H1 (cell line): Measurements from ENCODE around the gene AKR1C8. TPM values are rescaled to one million over a fixed set of nuclear protein-coding genes. Genes with fewer than 3 reads are reported as not detected.

Experiments used
- CTCF ChIA-PET: fragments of 300-600 bp; sonication (Branson Sonifier 250); formaldehyde crosslinking; loops from one replicate; lab custom pipeline; 2021; ENCODE audit not compliant: partially characterized antibody; lab: Charles Lee
- POLR2A ChIA-PET: fragments of 300-600 bp; sonication (Branson Sonifier 250); formaldehyde crosslinking; loops from one replicate; lab custom pipeline; 2021; ENCODE audit warnings: inconsistent platforms; ENCODE audit not compliant: partially characterized antibody; lab: Charles Lee
- DNase-seq, 2 experiments: peaks; one replicate each; pipeline versions ENCODE4 v3.0.0 to v3.0.0-alpha.2; 2010 to 2022; ENCODE audit warnings: low spot score in 2 of 2, low read depth in 1 of 2, mixed read lengths in 1 of 2
- FAIRE-seq: peaks from 2 replicates; lab custom pipeline; 2011; peaks lifted over from hg19 to GRCh38; lab: Jason Lieb, UNC
- H2AFZ ChIP-seq: 2 replicates; pipeline ENCODE4 v1.8.1; 2012; ENCODE audit warnings: low read length, inconsistent platforms
- H2AK5ac ChIP-seq: 2 replicates; pipeline ENCODE4 v1.6.1; 2013; ENCODE audit warnings: low read depth, low read length
- H2BK120ac ChIP-seq: replicated peaks from 2 replicates; pipeline ENCODE3; 2013; ENCODE audit warnings: low read depth, low read length, inconsistent platforms
- H2BK12ac ChIP-seq: 2 replicates; pipeline ENCODE4 v1.6.1; 2013; ENCODE audit warnings: low read depth, low read length
- H2BK15ac ChIP-seq: 2 replicates; pipeline ENCODE4 v1.6.1; 2013; ENCODE audit warnings: low read length
- H2BK20ac ChIP-seq: 2 replicates; pipeline ENCODE4 v1.6.1; 2013; ENCODE audit warnings: low read length
- H2BK5ac ChIP-seq: 2 replicates; pipeline ENCODE4 v1.6.1; 2013; ENCODE audit warnings: low read depth, low read length
- H3K14ac ChIP-seq: 2 replicates; pipeline ENCODE4 v1.6.1; 2013; ENCODE audit warnings: inconsistent platforms; ENCODE audit not compliant: insufficient read length
- H3K18ac ChIP-seq: 2 replicates; pipeline ENCODE4 v1.6.1; 2013; ENCODE audit warnings: low read length; ENCODE audit errors: extremely low read depth
- H3K23ac ChIP-seq: 2 replicates; pipeline ENCODE4 v1.6.1; 2013; ENCODE audit warnings: inconsistent platforms; ENCODE audit not compliant: insufficient read length
- H3K23me2 ChIP-seq: 2 replicates; pipeline ENCODE4 v1.6.1; 2013; ENCODE audit warnings: low read depth, low read length
- H3K27ac ChIP-seq: 2 replicates; pipeline ENCODE4 v1.6.1; 2011; ENCODE audit warnings: low read depth, low read length, inconsistent platforms
- H3K27me3 ChIP-seq, 4 experiments: replicated peaks in 1 of 4; 1 replicate in 1 of 4; 2 replicates in 3 of 4; pipeline versions ENCODE4 v1.6.1 to v1.8.1; 2011 to 2013; ENCODE audit warnings: low read length in 3 of 4, mild to moderate bottlenecking in 3 of 4, inconsistent platforms in 2 of 4, mixed read lengths in 2 of 4, moderate library complexity in 1 of 4; ENCODE audit not compliant: control insufficient read depth in 3 of 4, insufficient read depth in 3 of 4; ENCODE audit errors: extremely low read depth in 1 of 4
- H3K36me3 ChIP-seq, 4 experiments: 2 replicates each; pipeline versions ENCODE4 v1.6.1 to v1.8.1; 2011 to 2013; ENCODE audit warnings: mild to moderate bottlenecking in 4 of 4, low read length in 3 of 4, moderate library complexity in 2 of 4, control low read depth in 1 of 4, inconsistent platforms in 1 of 4; ENCODE audit not compliant: insufficient read depth in 4 of 4, control insufficient read depth in 2 of 4
- H3K4ac ChIP-seq: replicated peaks from 2 replicates; pipeline ENCODE3; 2013; ENCODE audit warnings: low read length, low read depth, mixed read lengths, inconsistent platforms; ENCODE audit not compliant: insufficient read length
- H3K4me1 ChIP-seq, 4 experiments: replicated peaks in 1 of 4; 1 replicate in 1 of 4; 2 replicates in 3 of 4; pipeline versions ENCODE4 v1.6.1 to v1.8.1; 2011 to 2013; ENCODE audit warnings: low read length in 3 of 4, inconsistent platforms in 2 of 4, mixed read lengths in 1 of 4; ENCODE audit not compliant: insufficient read depth in 4 of 4, control insufficient read depth in 3 of 4
- H3K4me2 ChIP-seq, 2 experiments: 2 replicates each; pipeline versions ENCODE4 v1.6.1 to v1.8.1; 2011 to 2013; ENCODE audit warnings: low read depth in 2 of 2, low read length in 2 of 2, control low read depth in 1 of 2, inconsistent platforms in 1 of 2, mild to moderate bottlenecking in 1 of 2; ENCODE audit not compliant: insufficient read depth in 1 of 2
- H3K4me3 ChIP-seq, 4 experiments: fragments of 200-600, 300-600 bp in 1 of 4; sonication (generic), shearing (Covaris generic), sonication (Bioruptor Twin) in 1 of 4; 2 replicates each; pipeline versions ENCODE4 v1.5.1 to v1.8.1; 2011 to 2016; ENCODE audit warnings: low read length in 4 of 4, low read depth in 3 of 4, control low read depth in 2 of 4, inconsistent platforms in 2 of 4, mild to moderate bottlenecking in 2 of 4, mixed read lengths in 1 of 4, moderate library complexity in 1 of 4; ENCODE audit not compliant: insufficient read depth in 2 of 4; ENCODE audit errors: extremely low read depth in 1 of 4
- H3K56ac ChIP-seq: replicated peaks from 2 replicates; pipeline ENCODE3; 2013; ENCODE audit warnings: low read depth, mild to moderate bottlenecking, mixed read lengths, low read length, inconsistent platforms; ENCODE audit not compliant: insufficient read length
- H3K79me1 ChIP-seq: 2 replicates; pipeline ENCODE4 v1.6.1; 2013; ENCODE audit warnings: low read depth, low read length, control low read depth
- H3K79me2 ChIP-seq, 2 experiments: 2 replicates each; pipeline versions ENCODE4 v1.6.1 to v1.8.1; 2012 to 2013; ENCODE audit warnings: low read length in 2 of 2, mild to moderate bottlenecking in 2 of 2, inconsistent platforms in 1 of 2; ENCODE audit not compliant: insufficient read depth in 2 of 2, control insufficient read depth in 1 of 2
- H3K9ac ChIP-seq, 4 experiments: replicated peaks in 1 of 4; 1 replicate in 1 of 4; 2 replicates in 3 of 4; pipeline versions ENCODE4 v1.6.1 to v1.8.1; 2011 to 2013; ENCODE audit warnings: low read depth in 3 of 4, low read length in 3 of 4, control low read depth in 2 of 4, mild to moderate bottlenecking in 2 of 4, moderate library complexity in 2 of 4, inconsistent platforms in 1 of 4; ENCODE audit errors: extremely low read depth in 1 of 4
- H3K9me3 ChIP-seq, 2 experiments: 2 replicates each; pipeline versions ENCODE4 v1.6.1 to v1.8.1; 2012 to 2013; ENCODE audit warnings: mild to moderate bottlenecking in 2 of 2, moderate library complexity in 2 of 2, control low read depth in 1 of 2, inconsistent platforms in 1 of 2, low read depth in 1 of 2, low read length in 1 of 2, mixed read lengths in 1 of 2; ENCODE audit not compliant: insufficient read depth in 2 of 2
- H4K20me1 ChIP-seq, 2 experiments: replicated peaks in 1 of 2; 2 replicates each; pipeline versions ENCODE3 to v1.8.1; 2011 to 2013; ENCODE audit warnings: inconsistent platforms in 2 of 2, low read length in 2 of 2, mild to moderate bottlenecking in 1 of 2; ENCODE audit not compliant: insufficient read depth in 2 of 2, control insufficient read depth in 1 of 2
- H4K5ac ChIP-seq: 2 replicates; pipeline ENCODE4 v1.6.1; 2013; ENCODE audit warnings: low read length, low read depth, mixed read lengths, inconsistent platforms; ENCODE audit not compliant: insufficient read length
- H4K8ac ChIP-seq: 2 replicates; pipeline ENCODE4 v1.8.0; 2013; ENCODE audit warnings: mild to moderate bottlenecking, moderate library complexity, low read length, inconsistent platforms; ENCODE audit not compliant: insufficient read depth; ENCODE audit errors: extremely low read depth
- H4K91ac ChIP-seq: replicated peaks from 2 replicates; pipeline ENCODE3; 2013; ENCODE audit warnings: low read length, mixed read lengths, inconsistent platforms; ENCODE audit not compliant: insufficient read length
- JUND ChIP-seq: IDR thresholded peaks from 2 replicates; pipeline ENCODE4 v1.6.1; 2011; ENCODE audit warnings: mild to moderate bottlenecking, improper control_type of control experiment, low read length
- WGBS, 2 experiments: shearing (Covaris generic) in 1 of 2; methylation state at CpG; one replicate each; pipeline versions ENCODE4 v1.1.6 to v1.1.7; 2013 to 2015; ENCODE audit warnings: low lambda C conversion rate in 2 of 2, mixed read lengths in 2 of 2, inconsistent platforms in 1 of 2, low coverage in 1 of 2, missing lambda C conversion rate in 1 of 2; ENCODE audit not compliant: insufficient replicate concordance in 2 of 2, insufficient coverage in 1 of 2, insufficient read length in 1 of 2; ENCODE audit errors: extremely low coverage in 1 of 2, missing lambda C conversion rate in 1 of 2; 5-methylcytosine and 5-hydroxymethylcytosine counted together
- polyA plus RNA-seq, 7 experiments: library from polyadenylated mRNA; depleted of rRNA in 3 of 7; stranded (reverse) in 5 of 7; unstranded in 2 of 7; fragments of >200 nt in 5 of 7; fragments of 200-250 nt in 2 of 7; gene quantifications; 1 replicate in 5 of 7; 2 replicates in 1 of 7; 4 replicates in 1 of 7; pipeline versions ENCODE4 v1.2.1 to v1.2.3, GENCODE V29; 2011 to 2013; ENCODE audit warnings: missing spikeins in 2 of 7, mixed read lengths in 2 of 7
- total RNA-seq: library from RNA; stranded (reverse); fragmentation: NEBNext Ultra II Directional; extraction: Animal tissue kit (Norgen Biotek cat#: 25700); gene quantifications from 2 replicates; pipeline ENCODE4 v1.2.1, GENCODE V29; 2021

Gene AKR1C8
- total and polyA plus RNA-seq, 2 of the 8 experiments (the other 6 are each of a cell fraction or from before 2014, with no cell fraction given): not detected

- no peak overlapping the region for H3K14ac ChIP-seq
- H2BK20ac ChIP-seq: no peak overlapping the region
- H3K27me3 ChIP-seq: no peaks in the 10 kb centered on the region
- FAIRE-seq (no peak), DNase-seq (no peak)
- H3K18ac ChIP-seq: no peak overlapping the region
- H3K4me3 ChIP-seq: no peak overlapping the region
- no peaks in the 10 kb centered on the region for H3K36me3 ChIP-seq
- no peak overlapping the region for H2BK15ac ChIP-seq
- H3K23me2 ChIP-seq: no peaks in the 10 kb centered on the region
- no peaks in the 10 kb centered on the region for H3K79me1 ChIP-seq
- H3K23ac ChIP-seq: no peak overlapping the region
- H3K4me1 ChIP-seq: peaks cover 0 to 3% (median 0%) of the 10 kb centered on the region in 4 experiments; a peak in 1 of 7 replicates
- no peak overlapping the region for H3K4me2 ChIP-seq
- H3K27ac ChIP-seq: no peak overlapping the region
- H3K79me2 ChIP-seq: no peaks in the 10 kb centered on the region
- 86% methylated on average over 3 of the region's 3 CpGs; no CpG with 5 or more reads in 1 of the 2 experiments for WGBS, 2 experiments
- no peak overlapping the region for H4K8ac ChIP-seq
- no peak overlapping the region for H2BK5ac ChIP-seq
- H4K5ac ChIP-seq: no peak overlapping the region
- no peak overlapping the region for H2AFZ ChIP-seq
- ChIA-PET CTCF (interaction anchor here (1.0 to 1.4 kb wide), 2 partner anchors 89 to 345 kb away, joined by 4 read pairs; no protein-coding TSS in a partner anchor), POLR2A (no interaction called here)
- no peak overlapping the region for H2AK5ac ChIP-seq
- no peak overlapping the region for H2BK12ac ChIP-seq
- H3K56ac ChIP-seq: no peak overlapping the region
- no peak overlapping the region for H4K91ac ChIP-seq
- no peaks in the 10 kb centered on the region for H3K9me3 ChIP-seq
- no peak overlapping the region for H3K4ac ChIP-seq
- H2BK120ac ChIP-seq: no peak overlapping the region
- no peaks in the 10 kb centered on the region for H4K20me1 ChIP-seq
- no peak overlapping the region for H3K9ac ChIP-seq
- TF ChIP-seq JUND: no peak
These were observed 9.5 kb upstream of the AKR1C8 start for GRCh38 chr10:5194431-5194830.
